Osteoblast (primary cell): ENCODE results near the gene MAP3K1. TPM values are rescaled to one million over a fixed set of nuclear protein-coding genes. Genes with fewer than 3 reads are reported as not detected.

Source experiments
- DNase-seq: peaks from one replicate; pipeline ENCODE4 v3.0.0; 2011; ENCODE audit warnings: low spot score, mixed read lengths; ENCODE audit not compliant: insufficient read length; ENCODE audit errors: missing footprints
- H2AFZ ChIP-seq: 2 replicates; pipeline ENCODE4 v1.6.0; 2011; ENCODE audit warnings: mild to moderate bottlenecking, low read length
- H3K27ac ChIP-seq: 2 replicates; pipeline ENCODE4 v1.5.1; 2011; ENCODE audit warnings: mild to moderate bottlenecking, low read depth, low read length, moderate library complexity
- H3K27me3 ChIP-seq: 2 replicates; pipeline ENCODE4 v1.6.0; 2012; ENCODE audit warnings: mild to moderate bottlenecking, control low read depth, inconsistent platforms, low read length, moderate library complexity; ENCODE audit not compliant: insufficient read depth
- H3K36me3 ChIP-seq: 2 replicates; pipeline ENCODE4 v1.5.1; 2011; ENCODE audit warnings: mild to moderate bottlenecking, low read length, control low read depth, moderate library complexity; ENCODE audit not compliant: insufficient read depth
- H3K4me1 ChIP-seq: 2 replicates; pipeline ENCODE4 v1.5.1; 2011; ENCODE audit warnings: mild to moderate bottlenecking, low read length, control low read depth, moderate library complexity; ENCODE audit not compliant: insufficient read depth
- H3K4me2 ChIP-seq: 2 replicates; pipeline ENCODE4 v1.6.0; 2011; ENCODE audit warnings: mild to moderate bottlenecking, low read length; ENCODE audit not compliant: insufficient read depth
- H3K4me3 ChIP-seq: fragments of 200-600 bp; sonication (generic); 3 replicates; pipeline ENCODE4 v1.5.1; 2012; ENCODE audit warnings: mild to moderate bottlenecking, low read length, inconsistent platforms; ENCODE audit not compliant: insufficient read depth
- H3K79me2 ChIP-seq: 2 replicates; pipeline ENCODE4 v1.6.0; 2012; ENCODE audit warnings: mild to moderate bottlenecking, low read length, control low read depth, inconsistent platforms; ENCODE audit not compliant: insufficient read depth
- H3K9me3 ChIP-seq: 2 replicates; pipeline ENCODE4 v1.5.1; 2011; ENCODE audit warnings: low read depth, low read length, control low read depth
- H4K20me1 ChIP-seq: 2 replicates; pipeline ENCODE4 v1.6.0; 2012; ENCODE audit warnings: mild to moderate bottlenecking, low read length, control low read depth; ENCODE audit not compliant: insufficient read depth
- total RNA-seq: library from RNA; depleted of rRNA; stranded (reverse); fragments of >200 nt; gene quantifications from 2 replicates; pipeline ENCODE4 v1.2.3, GENCODE V29; 2012
- TF ChIP-seq, protein P1 (sequence below): IDR thresholded peaks from 2 replicates; pipeline ENCODE4 v1.5.1; 2011; ENCODE audit warnings: mild to moderate bottlenecking, low read depth, low read length, moderate library complexity; ENCODE audit errors: extremely low read depth

The MAP3K1 gene
- total RNA-seq, 1 donor, result 8.0 TPM

DNA sequence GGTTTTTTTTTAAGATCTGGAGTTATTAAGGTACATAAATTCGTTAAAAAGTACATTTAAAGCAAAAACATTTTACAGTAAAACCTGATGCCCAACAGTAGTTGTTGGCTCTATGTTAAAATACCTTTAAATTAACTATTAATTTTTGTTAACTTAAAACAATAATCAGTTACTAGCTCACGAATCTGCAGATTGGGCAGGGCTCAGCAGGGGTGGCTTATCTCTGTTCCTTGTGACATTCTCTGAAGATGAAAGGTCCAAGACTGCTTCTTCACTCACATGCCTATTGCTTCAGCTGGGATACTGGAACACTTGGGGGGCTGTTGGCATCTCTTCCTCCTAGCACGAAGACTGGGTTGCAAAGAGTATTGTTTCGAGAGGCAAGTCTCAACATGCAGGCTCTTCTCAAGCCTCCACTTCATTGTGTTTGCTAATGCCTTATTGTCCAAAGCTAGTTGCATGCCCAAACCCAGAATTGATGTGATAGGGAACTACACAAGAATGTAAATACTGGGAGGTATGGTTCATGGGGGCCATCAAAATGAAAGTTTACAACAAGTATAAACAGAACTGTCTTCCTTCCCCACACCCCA lies 46.6 kb downstream of the MAP3K1 start:
- no peak for DNase-seq
- H3K36me3 ChIP-seq, result peaks cover 8% of the 10 kb centered on the region
- H3K4me2 ChIP-seq, result no peak overlapping the region
- H3K4me1 ChIP-seq, result no peaks in the 10 kb centered on the region
- H2AFZ ChIP-seq, result no peak overlapping the region
- TF ChIP-seq, protein P1, sequence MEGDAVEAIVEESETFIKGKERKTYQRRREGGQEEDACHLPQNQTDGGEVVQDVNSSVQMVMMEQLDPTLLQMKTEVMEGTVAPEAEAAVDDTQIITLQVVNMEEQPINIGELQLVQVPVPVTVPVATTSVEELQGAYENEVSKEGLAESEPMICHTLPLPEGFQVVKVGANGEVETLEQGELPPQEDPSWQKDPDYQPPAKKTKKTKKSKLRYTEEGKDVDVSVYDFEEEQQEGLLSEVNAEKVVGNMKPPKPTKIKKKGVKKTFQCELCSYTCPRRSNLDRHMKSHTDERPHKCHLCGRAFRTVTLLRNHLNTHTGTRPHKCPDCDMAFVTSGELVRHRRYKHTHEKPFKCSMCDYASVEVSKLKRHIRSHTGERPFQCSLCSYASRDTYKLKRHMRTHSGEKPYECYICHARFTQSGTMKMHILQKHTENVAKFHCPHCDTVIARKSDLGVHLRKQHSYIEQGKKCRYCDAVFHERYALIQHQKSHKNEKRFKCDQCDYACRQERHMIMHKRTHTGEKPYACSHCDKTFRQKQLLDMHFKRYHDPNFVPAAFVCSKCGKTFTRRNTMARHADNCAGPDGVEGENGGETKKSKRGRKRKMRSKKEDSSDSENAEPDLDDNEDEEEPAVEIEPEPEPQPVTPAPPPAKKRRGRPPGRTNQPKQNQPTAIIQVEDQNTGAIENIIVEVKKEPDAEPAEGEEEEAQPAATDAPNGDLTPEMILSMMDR, result no peak
- no peak overlapping the region for H3K4me3 ChIP-seq
- H4K20me1 ChIP-seq, result no peaks in the 10 kb centered on the region
- no peaks in the 10 kb centered on the region for H3K79me2 ChIP-seq
- H3K27me3 ChIP-seq, result no peaks in the 10 kb centered on the region
- no peak overlapping the region for H3K27ac ChIP-seq
- H3K9me3 ChIP-seq, result no peaks in the 10 kb centered on the region

DNA sequence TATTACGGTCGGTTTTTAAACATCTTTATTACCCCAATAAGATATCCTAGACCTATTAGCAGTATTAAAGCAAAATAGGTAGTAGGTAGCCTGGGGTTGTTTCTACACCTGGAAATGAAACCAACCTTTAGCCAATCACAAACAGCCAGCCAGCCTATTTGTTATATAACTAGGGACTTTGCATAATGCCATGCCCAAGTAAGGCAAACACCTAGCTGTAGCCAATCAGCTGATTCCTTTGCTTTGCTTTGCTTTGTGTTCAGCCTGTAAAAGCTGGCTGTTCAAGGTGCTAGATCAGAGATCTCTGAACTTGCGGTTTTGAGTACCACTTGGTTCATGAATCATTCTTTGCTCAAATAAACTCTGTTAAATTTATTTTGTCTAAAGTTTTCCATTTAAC lies 47.6 kb downstream of the MAP3K1 start:
- no peaks in the 10 kb centered on the region for H3K79me2 ChIP-seq
- H3K4me3 ChIP-seq, result no peak overlapping the region
- peaks cover 8% of the 10 kb centered on the region for H3K36me3 ChIP-seq
- H3K9me3 ChIP-seq, result no peaks in the 10 kb centered on the region
- H3K4me1 ChIP-seq, result no peaks in the 10 kb centered on the region
- no peak overlapping the region for H2AFZ ChIP-seq
- H3K27ac ChIP-seq, result no peak overlapping the region
- no peak overlapping the region for H3K4me2 ChIP-seq
- H3K27me3 ChIP-seq, result no peaks in the 10 kb centered on the region
- H4K20me1 ChIP-seq, result no peaks in the 10 kb centered on the region
- no peak for DNase-seq
- TF ChIP-seq, protein P1, result no peak

DNA sequence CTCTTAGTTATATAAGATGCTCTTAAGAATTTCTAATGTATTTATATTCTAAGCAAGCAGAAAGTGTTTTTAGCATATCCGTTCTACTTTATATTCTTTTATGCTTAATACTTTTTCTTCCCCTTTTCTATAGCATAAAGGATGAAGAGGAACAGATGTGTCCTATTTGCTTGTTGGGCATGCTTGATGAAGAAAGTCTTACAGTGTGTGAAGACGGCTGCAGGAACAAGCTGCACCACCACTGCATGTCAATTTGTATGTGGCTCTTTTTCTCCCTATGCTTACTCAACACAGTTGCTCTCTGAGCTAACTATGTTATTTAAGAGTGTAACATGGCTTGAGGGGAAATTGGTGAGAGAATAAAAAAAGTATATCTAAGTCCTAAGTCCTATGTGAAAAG lies 56.4 kb downstream of the MAP3K1 start:
- Histone ChIP-seq H3K27ac (no peak overlapping the region), H3K27me3 (no peaks in the 10 kb centered on the region), H2AFZ (no peak overlapping the region), H4K20me1 (no peaks in the 10 kb centered on the region), H3K79me2 (no peaks in the 10 kb centered on the region), H3K9me3 (no peaks in the 10 kb centered on the region), H3K36me3 (peaks cover 7% of the 10 kb centered on the region), H3K4me1 (no peaks in the 10 kb centered on the region), H3K4me3 (no peak overlapping the region), H3K4me2 (no peak overlapping the region)
- TF ChIP-seq, protein P1, result no peak
- DNase-seq, result no peak

DNA sequence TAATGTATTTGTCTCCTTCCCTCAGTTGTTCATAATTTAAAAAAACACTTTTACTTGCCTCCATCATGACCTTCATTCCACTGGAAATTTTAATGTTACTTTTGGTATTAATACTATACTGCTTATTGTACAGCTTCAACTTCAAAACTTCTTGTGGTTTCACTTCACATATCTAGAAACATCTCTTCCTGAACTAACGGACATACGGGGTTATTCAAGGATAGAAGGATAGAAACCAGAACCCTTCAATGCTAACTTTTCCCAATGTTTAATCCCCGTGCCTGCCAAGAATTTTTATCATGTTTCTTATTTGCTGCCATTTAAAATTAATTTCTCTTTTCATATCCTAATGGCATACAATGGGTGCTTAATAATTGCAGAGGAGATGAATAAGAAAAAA lies 57.7 kb downstream of the MAP3K1 start:
- TF ChIP-seq, protein P1, result no peak
- H3K4me1 ChIP-seq, result no peaks in the 10 kb centered on the region
- no peak overlapping the region for H3K4me3 ChIP-seq
- H3K79me2 ChIP-seq, result no peaks in the 10 kb centered on the region
- no peaks in the 10 kb centered on the region for H4K20me1 ChIP-seq
- DNase-seq, result no peak
- no peaks in the 10 kb centered on the region for H3K9me3 ChIP-seq
- H3K27ac ChIP-seq, result no peak overlapping the region
- H2AFZ ChIP-seq, result no peak overlapping the region
- H3K36me3 ChIP-seq, result peaks cover 7% of the 10 kb centered on the region
- H3K4me2 ChIP-seq, result no peak overlapping the region
- no peaks in the 10 kb centered on the region for H3K27me3 ChIP-seq
